OCI-LY3 (cell line): ENCODE data around the gene SMARCA4.
A peak's percentile ranks its signal among the peaks of the same experiment; 100 is the strongest.
"Not testable (repeated sequence)": the region's sequence is repeated elsewhere in the genome, so short reads cannot be mapped to it uniquely, and the experiment has no call there.

Experiments
- H2AFZ ChIP-seq: fragments of 200-600, 300-600 bp; shearing (Covaris generic); 2 replicates; pipeline ENCODE4 v1.6.0; 2014; ENCODE audit warnings: antibody characterized with exemption, low read depth, low read length
- H3K27ac ChIP-seq: fragments of 200-600, 300-600 bp; sonication (generic); 2 replicates; pipeline ENCODE4 v1.5.1; 2014; ENCODE audit warnings: mild to moderate bottlenecking, low read length, moderate library complexity, mixed read lengths
- H3K27me3 ChIP-seq: fragments of 200-600, 300-600 bp; sonication (generic); 2 replicates; pipeline ENCODE4 v1.6.1; 2014; ENCODE audit warnings: low read depth, low read length, mixed read lengths
- H3K36me3 ChIP-seq: fragments of 200-600, 300-600 bp; sonication (generic); replicated peaks from 2 replicates; pipeline ENCODE3; 2014; ENCODE audit warnings: low read depth, low read length, mixed read lengths
- H3K4me1 ChIP-seq: fragments of 300-600, 200-600 bp; sonication (generic); 2 replicates; pipeline ENCODE4 v1.6.1; 2014; ENCODE audit warnings: low read length, mixed read lengths
- H3K4me2 ChIP-seq: fragments of 200-600, 300-600 bp; sonication (generic); 2 replicates; pipeline ENCODE4 v1.6.1; 2014; ENCODE audit warnings: low read length, mixed read lengths
- H3K4me3 ChIP-seq: fragments of 300-600, 200-600 bp; sonication (generic); 2 replicates; pipeline ENCODE4 v1.5.1; 2014; ENCODE audit warnings: antibody characterized with exemption, mild to moderate bottlenecking, low read length, moderate library complexity
- H3K79me2 ChIP-seq: fragments of 300-600, 200-600 bp; shearing (Covaris generic); 2 replicates; pipeline ENCODE4 v1.6.1; 2014; ENCODE audit warnings: mild to moderate bottlenecking, low read length, mixed read lengths
- H3K9ac ChIP-seq: fragments of 300-600, 200-600 bp; shearing (Covaris generic); 2 replicates; pipeline ENCODE4 v1.6.0; 2014; ENCODE audit warnings: mild to moderate bottlenecking, low read length, moderate library complexity
- H3K9me3 ChIP-seq: fragments of 200-600, 300-600 bp; shearing (Covaris generic); 2 replicates; pipeline ENCODE4 v1.6.1; 2014; ENCODE audit warnings: low read length, mixed read lengths; ENCODE audit not compliant: insufficient read depth
- H4K20me1 ChIP-seq: fragments of 200-600, 300-600 bp; sonication (generic); 2 replicates; pipeline ENCODE4 v1.6.1; 2016; ENCODE audit warnings: low read length, mixed read lengths; ENCODE audit not compliant: insufficient read depth
- CTCF ChIP-seq: fragments of 200-600, 300-600 bp; sonication (generic); IDR thresholded peaks from 2 replicates; pipeline ENCODE4 v1.5.1; 2014; ENCODE audit warnings: antibody characterized with exemption, low read length, low read depth
- EZH2phosphoT487 ChIP-seq: fragments of 200-600 bp; shearing (Covaris generic); IDR thresholded peaks from 2 replicates; pipeline ENCODE4 v1.6.1; 2018; ENCODE audit warnings: antibody characterized with exemption, mixed run types, low read depth

SMARCA4 gene

GRCh38 chr19:11096210-11096841 is 135.5 kb downstream of the SMARCA4 start:
- Histone ChIP-seq H3K36me3 (no peaks in the 10 kb centered on the region), H3K27me3 (peaks cover 68% of the 10 kb centered on the region), H3K4me3 (peak overlapping the region; percentile 53), H2AFZ (no peak overlapping the region), H3K9me3 (peaks cover 10% of the 10 kb centered on the region), H3K9ac (no peak overlapping the region), H4K20me1 (peaks cover 20% of the 10 kb centered on the region), H3K4me2 (peak overlapping the region; percentile 65), H3K4me1 (peaks cover 43% of the 10 kb centered on the region), H3K79me2 (no peaks in the 10 kb centered on the region), H3K27ac (peak overlapping the region; percentile 33)
- TF ChIP-seq EZH2phosphoT487: 0 out of 2 replicates have a peak, but pooled peaks have one; percentile 46
- TF ChIP-seq CTCF: no peak

- H3K4me1 ChIP-seq: peaks cover 41% of the 10 kb centered on the region
- H3K9me3 ChIP-seq, H3K79me2 ChIP-seq, H3K4me2 ChIP-seq, H3K9ac ChIP-seq, H3K27ac ChIP-seq, H2AFZ ChIP-seq, H3K36me3 ChIP-seq, H3K4me3 ChIP-seq: not testable (repeated sequence)
- H4K20me1 ChIP-seq: peaks cover 15% of the 10 kb centered on the region
- peaks cover 59% of the 10 kb centered on the region for H3K27me3 ChIP-seq
These were observed 136.5 kb downstream of the SMARCA4 start for GRCh38 chr19:11097367-11097766.

- peaks cover 15% of the 10 kb centered on the region for H4K20me1 ChIP-seq
- H2AFZ ChIP-seq: no peak overlapping the region
- peaks cover 66% of the 10 kb centered on the region for H3K27me3 ChIP-seq
- H3K36me3 ChIP-seq: no peaks in the 10 kb centered on the region
- no peak for TF ChIP-seq CTCF
- TF ChIP-seq EZH2phosphoT487: no peak
- H3K9me3 ChIP-seq: peaks cover 10% of the 10 kb centered on the region
- no peak overlapping the region for H3K4me2 ChIP-seq
- H3K27ac ChIP-seq: no peak overlapping the region
- H3K4me3 ChIP-seq: no peak overlapping the region
- H3K9ac ChIP-seq: no peak overlapping the region
- H3K79me2 ChIP-seq: no peaks in the 10 kb centered on the region
- H3K4me1 ChIP-seq: peaks cover 31% of the 10 kb centered on the region
These were observed 137.5 kb downstream of the SMARCA4 start for GRCh38 chr19:11098327-11098726.

GRCh38 chr19:11098861-11099260 is 138.0 kb downstream of the SMARCA4 start:
- Histone ChIP-seq H3K36me3 (no peaks in the 10 kb centered on the region), H3K4me1 (peaks cover 26% of the 10 kb centered on the region), H3K79me2 (no peaks in the 10 kb centered on the region), H3K27me3 (peaks cover 64% of the 10 kb centered on the region), H3K4me3 (no peak overlapping the region), H2AFZ (no peak overlapping the region), H4K20me1 (peaks cover 15% of the 10 kb centered on the region), H3K9ac (no peak overlapping the region), H3K9me3 (peaks cover 7% of the 10 kb centered on the region), H3K4me2 (no peak overlapping the region), H3K27ac (no peak overlapping the region)
- TF ChIP-seq EZH2phosphoT487: no peak
- TF ChIP-seq CTCF: no peak

GRCh38 chr19:11100049-11100448 is 139.2 kb downstream of the SMARCA4 start:
- no peak for TF ChIP-seq EZH2phosphoT487
- no peak for TF ChIP-seq CTCF
- Histone ChIP-seq H4K20me1 (peaks cover 8% of the 10 kb centered on the region), H3K9me3 (peaks cover 7% of the 10 kb centered on the region), H3K27me3 (peaks cover 64% of the 10 kb centered on the region), H3K4me3 (no peak overlapping the region), H2AFZ (no peak overlapping the region), H3K27ac (no peak overlapping the region), H3K9ac (no peak overlapping the region), H3K79me2 (no peaks in the 10 kb centered on the region), H3K4me2 (no peak overlapping the region), H3K4me1 (peaks cover 18% of the 10 kb centered on the region), H3K36me3 (no peaks in the 10 kb centered on the region)
